HFFc6 (cell line): ENCODE measurements around the gene PPP1R3E. TPM values are rescaled to one million over a fixed set of nuclear protein-coding genes. Genes with fewer than 3 reads are reported as not detected.

Experiments
- DNase-seq: peaks from one replicate; pipeline ENCODE4 v3.0.0-alpha.2; 2018
- H3K27ac Mint-ChIP-seq: 2 replicates; pipeline ENCODE4 v1.8.0; 2020; ENCODE audit warnings: mild to moderate bottlenecking, mixed read lengths
- H3K27me3 Mint-ChIP-seq: 2 replicates; pipeline ENCODE4 v1.8.0; 2021; ENCODE audit warnings: mild to moderate bottlenecking, moderate library complexity, mixed read lengths; ENCODE audit not compliant: insufficient read depth
- H3K36me3 Mint-ChIP-seq: 2 replicates; pipeline ENCODE4 v1.8.0; 2021; ENCODE audit warnings: low read depth, mixed read lengths
- H3K4me1 Mint-ChIP-seq: 2 replicates; pipeline ENCODE4 v1.8.0; 2020; ENCODE audit warnings: low read depth, mixed read lengths
- H3K4me3 Mint-ChIP-seq: 2 replicates; pipeline ENCODE4 v1.8.0; 2020; ENCODE audit warnings: mild to moderate bottlenecking, moderate library complexity, mixed read lengths
- H3K9me3 Mint-ChIP-seq: 2 replicates; pipeline ENCODE4 v1.8.0; 2020; ENCODE audit warnings: mild to moderate bottlenecking, mixed read lengths
- CTCF ChIP-seq: fragments of 200-600 bp; sonication (generic); IDR thresholded peaks from 2 replicates; pipeline ENCODE4 v1.5.0; 2021; ENCODE audit warnings: antibody characterized with exemption, mild to moderate bottlenecking
- total RNA-seq, 6 experiments: library from RNA; stranded (reverse); fragmentation: NEBNext Ultra II Directional; extraction: Animal tissue kit (Norgen Biotek cat#: 25700); gene quantifications; 2 replicates in 1 of 6; 3 replicates in 5 of 6; pipeline ENCODE4 v1.2.3, GENCODE V29; 2021

Gene PPP1R3E
- total RNA-seq, 6 experiments from 2014 or later: 2.3 to 3.8 (median 2.6) TPM

- Mint-ChIP-seq H3K27ac (no peak overlapping the region), H3K27me3 (peaks cover 26% of the 10 kb centered on the region), H3K4me3 (no peak overlapping the region), H3K9me3 (no peaks in the 10 kb centered on the region), H3K36me3 (no peaks in the 10 kb centered on the region), H3K4me1 (no peaks in the 10 kb centered on the region)
- no peak for DNase-seq
- no peak for TF ChIP-seq CTCF
Observed at GRCh38 chr14:23259426-23259825, 43.2 kb downstream of the PPP1R3E start.

DNA sequence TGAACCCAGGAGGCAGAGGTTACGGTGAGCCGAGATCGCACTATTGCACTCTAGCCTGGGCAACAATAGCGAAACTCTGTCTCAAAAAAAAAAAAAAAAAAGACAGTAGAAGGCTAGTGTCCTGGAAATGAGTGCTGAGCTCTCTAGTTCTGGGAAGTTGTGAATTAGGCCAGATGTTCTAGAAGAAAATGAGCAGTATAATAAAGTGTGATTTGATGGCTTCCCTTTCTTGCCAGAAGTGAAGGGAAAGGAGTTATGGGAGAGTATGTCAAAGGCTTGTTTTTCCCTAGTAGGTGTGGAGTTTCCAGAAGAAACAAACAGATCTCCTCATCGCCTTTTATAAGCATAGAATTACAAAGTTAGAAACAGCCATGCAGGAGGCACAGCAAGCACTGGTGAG is 44.4 kb downstream of the PPP1R3E start:
- H3K4me1 Mint-ChIP-seq: no peaks in the 10 kb centered on the region
- H3K9me3 Mint-ChIP-seq: no peaks in the 10 kb centered on the region
- peaks cover 28% of the 10 kb centered on the region for H3K27me3 Mint-ChIP-seq
- no peaks in the 10 kb centered on the region for H3K36me3 Mint-ChIP-seq
- TF ChIP-seq CTCF: no peak
- H3K27ac Mint-ChIP-seq: no peak overlapping the region
- DNase-seq: no peak
- no peak overlapping the region for H3K4me3 Mint-ChIP-seq

DNA sequence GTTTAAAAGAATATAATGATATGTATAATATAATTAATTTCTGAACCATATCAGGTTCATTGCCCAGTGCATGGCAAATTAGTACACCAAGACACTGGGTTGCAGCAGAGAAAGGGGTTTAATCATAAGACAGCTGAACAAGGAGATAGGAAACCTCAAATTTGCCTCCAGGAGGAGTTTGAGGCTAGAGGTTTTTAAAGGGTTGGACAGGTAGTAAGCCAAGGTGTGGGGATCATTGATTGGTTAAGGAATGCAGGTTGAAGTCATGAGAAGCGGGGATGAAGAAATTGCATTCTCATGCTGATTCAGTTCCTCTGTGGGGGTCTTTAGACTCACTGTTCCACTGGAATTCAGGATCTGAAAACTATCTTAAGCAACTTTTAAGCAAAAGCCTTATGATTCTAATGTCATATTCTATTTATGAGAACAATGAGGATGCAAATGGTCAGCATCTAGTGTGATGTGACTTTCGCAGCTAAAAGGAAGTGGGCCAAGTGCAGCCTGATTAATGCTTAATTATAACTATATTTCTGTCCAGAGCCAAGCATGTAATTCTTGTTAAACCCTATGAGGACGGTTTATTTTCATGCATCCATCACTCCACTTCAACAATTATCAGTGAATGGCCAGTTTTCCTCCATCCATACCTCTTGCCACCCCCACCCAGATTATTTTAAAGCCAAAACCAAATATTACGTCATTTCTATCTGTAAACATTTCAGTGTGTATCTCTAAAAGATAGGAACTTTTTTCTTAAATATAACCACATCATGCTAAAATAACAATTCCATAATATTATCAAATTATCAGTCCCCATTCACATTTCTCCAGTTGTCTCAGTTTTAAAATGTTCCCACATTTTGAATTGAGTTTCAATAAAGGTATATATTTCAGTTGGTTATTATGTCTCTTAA is 50.0 kb downstream of the PPP1R3E start:
- no peaks in the 10 kb centered on the region for H3K36me3 Mint-ChIP-seq
- no peak overlapping the region for H3K27ac Mint-ChIP-seq
- no peak for DNase-seq
- H3K27me3 Mint-ChIP-seq: peaks cover 11% of the 10 kb centered on the region
- no peak for TF ChIP-seq CTCF
- H3K4me3 Mint-ChIP-seq: no peak overlapping the region
- no peaks in the 10 kb centered on the region for H3K4me1 Mint-ChIP-seq
- no peaks in the 10 kb centered on the region for H3K9me3 Mint-ChIP-seq

- Mint-ChIP-seq H3K36me3 (no peaks in the 10 kb centered on the region), H3K4me1 (no peaks in the 10 kb centered on the region), H3K9me3 (no peaks in the 10 kb centered on the region), H3K4me3 (no peak overlapping the region), H3K27me3 (peaks cover 11% of the 10 kb centered on the region), H3K27ac (no peak overlapping the region)
- no peak for TF ChIP-seq CTCF
- DNase-seq: no peak
Observed at GRCh38 chr14:23252006-23252405, 50.7 kb downstream of the PPP1R3E start.

DNA sequence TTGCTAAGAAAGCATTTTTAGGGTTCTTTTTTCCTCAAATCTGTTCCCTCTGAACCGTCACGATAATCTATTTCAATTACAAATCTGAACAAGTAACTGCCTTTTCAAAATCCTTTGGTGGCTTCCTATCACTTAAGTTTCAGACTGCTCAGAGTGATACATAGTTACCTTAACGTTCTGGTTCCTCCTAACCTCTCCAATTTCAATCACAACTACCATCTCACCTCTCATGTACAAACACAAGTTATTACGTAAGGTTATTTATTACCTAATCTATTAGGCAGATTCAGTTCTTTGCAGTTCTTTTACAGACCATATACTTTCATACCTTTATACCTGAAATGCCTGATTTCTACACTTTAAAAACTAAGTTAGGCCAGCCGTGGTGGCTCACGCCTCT is 52.8 kb downstream of the PPP1R3E start:
- peaks cover 13% of the 10 kb centered on the region for H3K27me3 Mint-ChIP-seq
- no peaks in the 10 kb centered on the region for H3K4me1 Mint-ChIP-seq
- no peak overlapping the region for H3K4me3 Mint-ChIP-seq
- no peak overlapping the region for H3K27ac Mint-ChIP-seq
- no peaks in the 10 kb centered on the region for H3K36me3 Mint-ChIP-seq
- DNase-seq: no peak
- no peak for TF ChIP-seq CTCF
- H3K9me3 Mint-ChIP-seq: no peaks in the 10 kb centered on the region
